B cell (primary cell): ENCODE data around the gene PHYHIPL. TPM values are rescaled to one million over a fixed set of nuclear protein-coding genes. Genes with fewer than 3 reads are reported as not detected.
"Not testable (repeated sequence)": the region's sequence is repeated elsewhere in the genome, so short reads cannot be mapped to it uniquely, and the experiment has no call there.

Source experiments
- ATAC-seq: fragments of 200-7000 bp; cut with Tn5 transposase; one replicate; pipeline ENCODE4 v1.10.0; 2021; ENCODE audit warnings: low read depth, mild to moderate bottlenecking, moderate number of reproducible peaks, moderate library complexity
- CTCF ChIA-PET: fragments of 350-600 bp; sonication (Branson Sonifier 250); formaldehyde crosslinking; loops from one replicate; lab custom pipeline; 2021; ENCODE audit warnings: antibody characterized with exemption, inconsistent platforms; lab: Charles Lee
- POLR2A ChIA-PET: fragments of 350-600 bp; sonication (Branson Sonifier 250); formaldehyde crosslinking; loops from one replicate; lab custom pipeline; 2021; ENCODE audit warnings: antibody characterized with exemption; lab: Charles Lee
- DNase-seq: peaks from one replicate; pipeline ENCODE4 v3.0.0; 2013
- H2AFZ ChIP-seq: 2 replicates; pipeline ENCODE4 v1.6.1; 2012; ENCODE audit warnings: mild to moderate bottlenecking, low read depth, low read length; ENCODE audit not compliant: insufficient read depth, poor library complexity, severe bottlenecking
- H3K27ac ChIP-seq, 2 donors: 1 replicate in 1 of 2; 2 replicates in 1 of 2; pipeline ENCODE4 v1.5.1; 2012 to 2013; ENCODE audit warnings: low read length in 2 of 2, mild to moderate bottlenecking in 2 of 2, moderate library complexity in 1 of 2
- H3K27me3 ChIP-seq, 4 experiments: fragments of 200-600 bp in 1 of 4; sonication (generic) in 1 of 4; replicated peaks in 1 of 4; 1 replicate in 2 of 4; 2 replicates in 2 of 4; pipeline versions ENCODE4 v1.6.1 to v1.7.0; 2013 to 2016; ENCODE audit warnings: low read length in 3 of 4, mild to moderate bottlenecking in 2 of 4, mixed read lengths in 1 of 4, moderate library complexity in 1 of 4; ENCODE audit not compliant: insufficient read depth in 4 of 4, control insufficient read depth in 3 of 4; ENCODE audit errors: control extremely low read depth in 1 of 4
- H3K36me3 ChIP-seq, 2 experiments: replicated peaks in 1 of 2; 1 replicate in 1 of 2; 2 replicates in 1 of 2; pipeline versions ENCODE4 v1.6.1 to v1.7.1; 2013; ENCODE audit warnings: low read length in 1 of 2; ENCODE audit not compliant: insufficient read depth in 2 of 2, control insufficient read depth in 1 of 2; ENCODE audit errors: control extremely low read depth in 1 of 2, extremely low read depth in 1 of 2
- H3K4me1 ChIP-seq, 2 donors: fragments of 200-600 bp in 1 of 2; sonication (generic) in 1 of 2; 1 replicate in 1 of 2; 2 replicates in 1 of 2; pipeline versions ENCODE4 v1.5.1 to v1.6.1; 2013 to 2017; ENCODE audit warnings: low read length in 2 of 2; ENCODE audit not compliant: control insufficient read depth in 2 of 2, insufficient read depth in 2 of 2
- H3K4me2 ChIP-seq: replicated peaks from 2 replicates; pipeline ENCODE3; 2012; ENCODE audit warnings: mild to moderate bottlenecking, low read depth, low read length; ENCODE audit not compliant: poor library complexity, severe bottlenecking
- H3K4me3 ChIP-seq, 5 experiments: fragments of 200-600 bp in 1 of 5; sonication (generic) in 1 of 5; 1 replicate in 3 of 5; 2 replicates in 2 of 5; pipeline versions ENCODE4 v1.5.1 to v1.7.0; 2011 to 2016; ENCODE audit warnings: low read length in 4 of 5, mild to moderate bottlenecking in 4 of 5, low read depth in 2 of 5, control low read depth in 1 of 5, moderate library complexity in 1 of 5; ENCODE audit not compliant: insufficient read depth in 1 of 5; ENCODE audit errors: control extremely low read depth in 1 of 5, extremely low read depth in 1 of 5
- H3K79me2 ChIP-seq: fragments of 200-600 bp; sonication (generic); one replicate; pipeline ENCODE4 v1.6.0; 2016; ENCODE audit warnings: low read length; ENCODE audit not compliant: control insufficient read depth, insufficient read depth
- H3K9ac ChIP-seq: fragments of 200-600 bp; sonication (generic); 2 replicates; pipeline ENCODE4 v1.6.1; 2017; ENCODE audit warnings: mild to moderate bottlenecking, low read length, moderate library complexity
- H3K9me3 ChIP-seq, 3 donors: one replicate each; pipeline versions ENCODE4 v1.6.1 to v1.7.1; 2013; ENCODE audit warnings: low read length in 2 of 3; ENCODE audit not compliant: control insufficient read depth in 2 of 3, insufficient read depth in 1 of 3; ENCODE audit errors: control extremely low read depth in 1 of 3
- H4K20me1 ChIP-seq: 2 replicates; pipeline ENCODE4 v1.6.0; 2012; ENCODE audit warnings: mild to moderate bottlenecking, low read length; ENCODE audit not compliant: insufficient read depth, control insufficient read depth, poor library complexity, severe bottlenecking
- H3K27ac Mint-ChIP-seq: one replicate; pipeline ENCODE4 v1.8.0; 2021; ENCODE audit warnings: mixed read lengths
- H3K27me3 Mint-ChIP-seq: one replicate; pipeline ENCODE4 v1.8.0; 2021; ENCODE audit warnings: mixed read lengths
- H3K4me1 Mint-ChIP-seq: one replicate; pipeline ENCODE4 v1.8.0; 2021; ENCODE audit warnings: mixed read lengths
- H3K4me3 Mint-ChIP-seq: one replicate; pipeline ENCODE4 v1.8.0; 2021; ENCODE audit warnings: mixed read lengths
- H3K9me3 Mint-ChIP-seq: one replicate; pipeline ENCODE4 v1.8.0; 2022; ENCODE audit warnings: mixed read lengths; ENCODE audit not compliant: insufficient read depth
- CTCF ChIP-seq: fragments of 200-600 bp; IDR thresholded peaks from one replicate; pipeline ENCODE4 v1.8.0; 2022; ENCODE audit warnings: antibody characterized with exemption, mild to moderate bottlenecking
- EZH2 ChIP-seq: IDR thresholded peaks from 2 replicates; pipeline ENCODE4 v1.6.1; 2012; ENCODE audit warnings: borderline replicate concordance, low read depth, mild to moderate bottlenecking, moderate library complexity, low read length; ENCODE audit not compliant: insufficient read depth, poor library complexity, severe bottlenecking
- WGBS: methylation state at CpG from one replicate; pipeline ENCODE4 v1.1.5; 2013; ENCODE audit warnings: missing lambda C conversion rate; ENCODE audit not compliant: insufficient coverage; 5-methylcytosine and 5-hydroxymethylcytosine counted together
- intact Hi-C: fragments of 100-400 bp; cut with micrococcal nuclease; formaldehyde crosslinking; loops from one replicate; pipeline ENCODE4 v1.10.0; 2022
- polyA plus RNA-seq: library from polyadenylated mRNA; depleted of rRNA; stranded (reverse); fragments of >200 nt; gene quantifications from 2 replicates; pipeline ENCODE4 v1.2.3, GENCODE V29; 2012
- total RNA-seq, 2 donors: library from RNA; stranded (reverse); fragments of 120-200 nt in 1 of 2; gene quantifications; 1 replicate in 1 of 2; 2 replicates in 1 of 2; pipeline versions ENCODE4 v1.2.3 to v1.2.4, GENCODE V29; 2013 to 2022

Gene PHYHIPL
- total and polyA plus RNA-seq, 2 donors (not counting 1 experiment from before 2014, with no cell fraction given) = not detected

GRCh38 chr10:59222788-59223187, 46.3 kb downstream of the PHYHIPL start:
- no peaks in the 10 kb centered on the region for H3K4me1 ChIP-seq
- no peaks in the 10 kb centered on the region for H3K9me3 Mint-ChIP-seq
- CTCF ChIA-PET = no interaction called here

DNA sequence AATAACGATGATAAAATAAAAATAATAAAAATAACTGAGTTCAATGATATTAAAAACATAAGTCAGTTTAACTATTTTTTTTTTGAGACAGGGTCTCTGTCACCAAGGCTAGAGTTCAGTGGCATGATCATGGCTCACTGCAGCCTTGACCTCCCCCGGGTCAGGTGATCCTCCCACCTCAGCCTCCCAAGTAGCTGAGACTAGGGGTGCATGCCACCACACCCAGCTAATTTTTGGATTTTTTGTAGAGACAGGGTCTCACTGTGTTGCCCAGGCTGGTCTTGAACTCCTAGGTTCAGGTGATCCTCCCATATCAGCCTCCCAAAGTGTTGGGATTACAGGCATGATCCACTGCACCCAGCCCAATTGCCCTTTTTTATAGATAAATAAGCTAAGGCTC, 47.2 kb downstream of the PHYHIPL start:
- not testable (repeated sequence) for H3K4me1 Mint-ChIP-seq

More at GRCh38 chr10:59222788-59223187, 46.3 kb downstream of the PHYHIPL start:
- Histone ChIP-seq H3K4me2 (no peak overlapping the region), H3K9me3 (peaks cover 0 to 1% (median 0%) of the 10 kb centered on the region in 3 donors), H3K27ac (no peak overlapping the region), H2AFZ (no peak overlapping the region), H3K27me3 (no peaks in the 10 kb centered on the region), H3K9ac (no peak overlapping the region), H3K79me2 (no peaks in the 10 kb centered on the region), H3K4me3 (no peak overlapping the region), H4K20me1 (no peaks in the 10 kb centered on the region), H3K36me3 (no peaks in the 10 kb centered on the region)
- ATAC-seq (no peak), DNase-seq (no peak)
- POLR2A ChIA-PET = no interaction called here
- Mint-ChIP-seq H3K27ac (no peak overlapping the region), H3K4me1 (no peaks in the 10 kb centered on the region), H3K27me3 (no peaks in the 10 kb centered on the region), H3K4me3 (no peak overlapping the region)
- TF ChIP-seq CTCF (no peak), EZH2 (no peak)
- intact Hi-C loops = no loop called here

More for the DNA sequence above, 47.2 kb downstream of the PHYHIPL start:
- H3K4me3 ChIP-seq, H3K9me3 Mint-ChIP-seq, H3K4me1 ChIP-seq, H3K27me3 Mint-ChIP-seq, H3K27ac ChIP-seq, H3K4me2 ChIP-seq, intact Hi-C loops, DNase-seq, H3K4me3 Mint-ChIP-seq, CTCF ChIA-PET, H3K9ac ChIP-seq, POLR2A ChIA-PET, H3K27me3 ChIP-seq, ATAC-seq, H4K20me1 ChIP-seq, H3K36me3 ChIP-seq, H3K27ac Mint-ChIP-seq, H3K9me3 ChIP-seq, H2AFZ ChIP-seq, H3K79me2 ChIP-seq: not testable (repeated sequence)
- no CpG with 5 or more reads among the region's 2 CpGs for WGBS
